ENCODE measurements around the gene NOS3.
A peak's percentile ranks its signal among the peaks of the same experiment; 100 is the strongest.

Gene NOS3

DNA sequence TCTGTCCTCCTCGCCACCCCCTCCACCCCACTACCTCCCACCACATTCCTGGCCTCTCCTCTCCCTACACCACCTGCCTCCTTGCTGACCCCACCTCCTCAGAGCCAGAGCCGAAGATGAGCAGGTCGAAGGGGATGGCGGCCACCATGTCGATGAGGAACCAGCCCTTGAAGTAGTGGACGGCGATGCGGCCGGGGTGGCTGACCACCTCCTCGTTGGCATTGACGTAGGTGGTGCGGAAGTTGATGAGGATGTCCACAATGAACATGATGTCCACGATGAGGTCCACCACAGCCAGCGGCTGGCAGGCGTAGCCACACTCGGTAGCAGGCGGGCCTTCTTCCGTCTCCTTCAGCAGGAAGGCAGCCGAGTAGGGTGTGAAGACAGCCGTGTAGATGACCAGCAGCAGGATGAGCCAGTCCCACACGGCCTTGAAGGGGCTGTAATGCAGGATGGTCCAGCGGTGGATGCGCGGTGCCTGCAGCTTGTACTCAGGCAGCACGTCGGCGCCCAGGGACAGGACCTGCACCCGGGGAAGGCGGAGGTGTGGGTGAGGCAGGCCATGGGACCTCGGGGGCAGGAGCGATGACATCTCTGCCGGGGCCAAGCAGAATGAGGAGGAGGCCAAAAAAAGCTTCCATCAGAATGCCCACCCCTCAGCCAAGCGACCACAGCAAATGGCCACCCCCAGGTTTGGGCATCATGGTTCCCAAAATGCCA, 38.3 kb upstream of the NOS3 start:
- DNase-seq: no peak

DNA sequence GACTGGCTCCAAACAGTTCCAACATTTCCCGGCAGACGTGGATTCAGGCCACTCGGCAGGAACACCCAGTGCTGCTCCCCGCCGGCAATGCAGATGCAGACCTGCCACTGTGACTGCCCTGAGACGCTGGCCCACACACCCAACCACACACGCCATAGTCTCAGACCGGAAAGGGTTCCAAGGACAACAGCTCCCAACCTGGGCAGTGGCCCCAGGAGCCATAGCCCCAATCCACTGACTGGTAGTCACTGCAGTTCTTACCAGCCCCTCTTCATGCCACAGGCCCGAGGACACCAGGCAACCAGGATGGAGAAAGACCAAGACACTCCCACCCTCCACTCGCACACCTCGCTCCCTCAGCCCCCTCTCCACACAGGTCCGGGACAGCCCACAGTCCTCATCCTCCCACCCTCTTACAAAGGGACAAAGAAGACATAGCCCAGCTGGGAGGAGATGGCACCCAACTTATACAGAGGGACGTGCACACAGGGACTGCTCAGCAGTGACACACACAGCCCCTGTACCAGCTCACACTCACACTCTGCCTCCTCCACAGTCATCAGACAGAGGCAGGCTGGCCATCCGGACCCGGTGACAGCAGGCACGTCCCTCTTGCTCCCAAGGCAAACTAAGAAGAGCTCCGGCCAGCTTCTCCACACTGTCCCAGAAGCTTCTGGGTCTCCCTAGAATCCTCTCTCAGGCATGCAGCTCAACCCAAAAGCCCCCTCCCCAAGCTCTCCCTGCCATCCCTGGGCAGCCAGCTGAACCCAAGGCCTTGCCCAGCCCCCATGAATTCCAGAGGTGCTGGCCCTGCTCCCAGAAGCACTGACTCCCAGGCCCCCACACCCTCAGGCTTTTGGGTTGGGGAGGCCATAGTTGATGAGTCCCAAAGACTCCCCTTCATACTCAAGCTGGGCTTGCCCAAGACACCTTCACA, 37.5 kb upstream of the NOS3 start:
- no peak for DNase-seq

DNA sequence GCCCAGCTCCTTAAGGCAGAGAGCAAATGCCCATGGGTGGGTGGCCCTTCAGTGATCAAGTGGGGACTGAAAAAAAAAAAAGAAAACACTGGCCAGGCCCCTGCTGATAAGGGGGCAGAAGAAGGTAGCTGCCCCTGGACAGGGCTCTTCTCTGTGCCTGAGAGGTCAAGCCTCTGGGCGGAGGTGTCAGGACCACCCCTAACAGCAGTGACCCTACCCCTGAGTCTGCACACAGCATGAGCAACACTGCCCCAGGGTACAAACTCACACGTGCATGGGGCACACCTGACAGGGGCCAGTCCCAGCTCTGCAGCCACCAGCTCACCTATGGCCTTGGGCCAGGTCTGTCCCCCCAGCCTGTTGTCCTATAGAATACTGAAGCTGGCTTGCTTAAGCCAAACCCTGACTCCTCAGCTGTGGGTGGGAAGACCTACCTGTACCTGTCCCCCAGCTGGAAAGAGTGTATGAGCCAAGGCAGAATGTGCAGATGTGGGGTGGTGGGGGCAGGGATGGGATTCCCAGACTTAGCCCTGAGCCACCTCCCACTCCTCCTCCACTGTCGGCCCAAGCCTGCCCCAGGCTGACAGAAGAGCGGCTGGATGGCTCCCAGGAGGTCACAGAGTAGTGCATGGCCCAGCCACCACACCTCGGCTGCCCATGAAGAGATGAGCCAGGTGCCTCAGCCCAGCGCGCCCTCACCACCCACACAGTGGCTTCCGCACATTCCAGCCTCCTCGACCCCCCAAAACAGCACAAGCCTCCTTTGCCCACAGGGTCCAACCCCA, 36.4 kb upstream of the NOS3 start:
- DNase-seq: no peak

DNA sequence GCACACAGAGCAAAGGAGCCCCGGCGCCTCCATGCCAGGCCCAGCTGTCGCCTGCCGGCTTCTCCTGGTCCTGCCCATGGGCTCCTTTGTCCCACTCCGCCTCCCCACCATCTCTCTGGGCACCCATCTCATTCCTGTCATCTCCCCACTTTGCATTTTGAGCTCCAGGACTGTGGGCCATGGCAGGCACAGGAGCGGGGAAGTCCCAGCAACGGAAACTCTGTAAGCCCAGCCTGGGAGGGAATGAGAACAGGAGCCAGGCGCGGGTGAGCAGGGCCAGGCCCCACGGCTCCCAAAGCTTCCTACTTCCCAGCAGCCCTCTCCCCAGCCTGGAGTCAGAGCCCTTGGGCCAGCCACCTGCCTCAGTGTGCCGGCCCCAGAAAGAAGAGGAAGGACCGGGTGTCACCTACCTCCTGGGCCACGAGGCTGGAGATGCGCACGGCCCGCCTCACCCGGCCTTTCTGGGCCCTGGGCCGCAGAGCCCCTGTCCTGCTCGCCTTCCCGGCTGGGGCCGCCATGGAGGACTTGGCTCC, 35.8 kb upstream of the NOS3 start:
- DNase-seq: no peak

DNA sequence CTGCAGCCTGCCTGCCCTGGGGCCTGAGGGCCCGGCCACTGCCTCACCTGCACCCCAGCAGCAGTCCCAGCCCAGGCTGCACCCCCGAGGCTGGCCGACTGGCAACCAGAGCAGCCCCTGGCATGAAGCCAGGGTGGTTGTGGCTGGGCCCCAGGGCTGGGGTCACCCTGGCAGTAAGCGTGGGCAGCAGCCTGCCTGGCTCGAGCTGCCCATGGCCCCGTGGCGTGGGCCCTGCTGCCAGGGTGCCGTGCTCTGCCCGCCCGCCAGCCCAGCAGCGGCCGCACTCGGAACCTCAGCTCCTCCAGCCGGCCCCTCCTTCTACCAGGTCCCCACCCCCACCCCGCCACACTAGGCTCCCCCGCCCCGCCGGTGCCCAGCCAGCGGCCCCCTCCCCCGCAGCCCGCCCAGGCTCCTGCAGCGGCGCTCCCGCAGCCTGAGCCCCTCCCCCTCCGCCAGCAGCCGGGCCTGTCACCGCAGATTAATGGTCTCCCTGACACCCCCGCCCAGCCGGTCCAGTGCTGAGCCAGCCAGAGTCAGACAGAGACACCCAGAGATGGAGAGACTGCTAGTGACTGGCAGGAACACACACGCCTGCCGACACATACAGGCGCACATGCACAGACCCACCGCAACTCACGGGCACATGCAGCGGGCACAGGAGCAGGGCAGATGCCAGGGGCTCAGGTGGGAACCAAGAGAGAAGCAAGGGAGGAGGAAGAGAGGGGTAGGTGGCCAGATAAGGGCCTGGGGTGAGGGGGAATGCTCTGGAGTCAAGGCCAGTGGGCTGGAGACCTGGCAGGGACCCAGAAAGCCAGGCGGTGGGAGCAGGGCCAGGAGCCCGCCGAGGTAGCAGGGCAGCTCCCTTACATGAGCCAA, 35.1 kb upstream of the NOS3 start:
- DNase-seq: peak; percentile 88

DNA sequence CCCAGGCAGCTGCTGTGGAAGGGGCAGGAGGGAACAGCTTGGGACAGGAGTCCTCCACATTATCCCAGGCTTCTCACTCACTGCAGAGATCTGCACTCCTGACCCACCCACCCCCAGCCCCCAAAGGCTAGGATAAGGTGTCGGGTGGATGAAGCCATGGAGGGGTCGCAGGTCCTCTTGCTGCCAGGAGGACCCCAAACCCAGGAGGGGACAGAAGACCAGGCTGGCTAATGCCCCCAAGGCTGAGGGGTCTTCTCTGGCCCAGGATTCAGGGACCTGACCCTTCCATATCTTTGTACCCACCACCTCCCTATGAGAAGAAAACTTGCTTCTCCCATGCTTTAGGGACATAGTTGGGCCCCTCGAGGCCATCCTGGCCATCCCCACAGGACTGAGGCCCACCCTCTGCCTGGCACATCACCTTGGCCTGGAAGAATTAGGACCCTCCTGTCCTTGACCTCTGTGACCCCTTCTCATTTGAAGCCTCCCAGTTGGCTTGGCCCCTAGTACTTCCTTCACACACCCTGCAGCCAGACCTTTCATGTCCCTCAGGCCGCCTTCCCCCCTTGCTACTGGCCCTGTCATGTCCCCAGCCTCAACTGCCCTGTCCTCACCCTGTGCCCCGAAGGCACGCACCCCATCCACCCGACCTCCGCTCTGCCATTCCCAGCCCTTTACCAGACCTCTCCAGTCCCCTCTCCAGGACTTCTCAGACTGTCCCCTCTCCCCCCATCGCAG, 34.3 kb upstream of the NOS3 start:
- no peak for DNase-seq

DNA sequence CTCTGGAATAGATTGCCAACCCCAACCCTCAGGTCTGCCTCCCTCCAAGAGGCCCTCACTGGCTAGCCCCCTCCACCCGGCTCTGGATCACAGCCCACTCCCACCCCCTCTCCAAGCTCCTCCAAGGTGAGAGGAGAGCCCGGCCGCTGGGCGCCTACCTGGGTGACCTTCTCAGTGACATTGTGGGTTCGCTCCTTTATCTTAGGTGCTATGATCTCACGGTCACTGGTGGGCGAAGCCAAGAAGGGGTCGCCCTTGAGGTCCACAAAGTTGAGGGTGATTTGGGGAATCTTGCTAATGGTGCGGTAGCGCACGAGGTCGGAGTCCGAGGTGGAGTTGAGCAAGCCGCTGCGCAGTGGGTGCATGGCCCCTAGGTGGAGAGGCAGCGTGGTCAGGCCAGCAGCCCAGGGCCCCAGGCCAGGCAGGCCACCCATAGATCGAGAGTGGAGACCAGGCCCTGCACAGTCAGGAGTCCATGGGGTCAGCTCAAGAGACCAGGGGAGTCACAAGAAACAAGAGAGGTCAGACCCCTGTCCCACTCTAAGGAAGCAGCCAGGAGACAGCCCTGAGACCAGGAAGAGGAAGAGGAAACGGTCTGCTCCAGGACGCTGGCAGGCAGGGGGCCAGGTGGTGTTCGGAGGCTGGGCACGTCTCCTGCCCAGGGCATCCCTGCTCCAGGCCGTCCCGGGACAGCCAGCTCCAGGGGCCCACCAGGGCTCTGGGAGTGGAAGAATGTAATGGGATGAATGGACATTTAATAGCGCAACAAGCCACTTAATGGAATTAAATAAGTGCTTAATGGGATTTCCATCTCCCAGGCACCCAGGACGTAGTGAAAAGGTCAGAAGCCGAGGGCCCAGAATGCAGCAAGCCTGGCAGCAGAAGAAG, 33.4 kb upstream of the NOS3 start:
- DNase-seq: no peak

DNA sequence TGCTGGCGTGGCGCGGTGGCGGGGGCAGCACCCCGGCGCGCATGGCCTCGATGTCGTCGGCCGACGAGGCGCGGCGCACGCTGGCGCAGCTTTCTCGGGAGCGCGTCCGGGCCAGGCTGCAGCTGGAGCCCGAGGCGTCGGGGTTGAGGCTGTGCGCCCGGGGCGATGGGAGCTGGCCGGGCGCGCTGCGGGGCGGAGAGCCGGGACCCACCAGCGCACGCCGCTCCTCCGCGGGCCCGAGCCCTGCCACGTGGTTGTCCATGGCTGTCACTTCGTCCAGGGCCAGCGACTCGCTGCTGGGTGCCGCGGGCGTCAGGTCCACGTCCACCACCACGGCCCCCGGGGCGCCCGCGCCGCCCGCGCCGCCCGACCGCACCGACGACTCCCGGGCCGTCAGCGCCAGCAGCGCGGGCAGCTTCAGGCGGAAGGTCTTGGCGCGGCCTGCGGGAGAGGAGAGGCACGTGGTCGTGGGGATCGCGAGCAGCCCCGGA, 32.7 kb upstream of the NOS3 start:
- DNase-seq: no peak

DNA sequence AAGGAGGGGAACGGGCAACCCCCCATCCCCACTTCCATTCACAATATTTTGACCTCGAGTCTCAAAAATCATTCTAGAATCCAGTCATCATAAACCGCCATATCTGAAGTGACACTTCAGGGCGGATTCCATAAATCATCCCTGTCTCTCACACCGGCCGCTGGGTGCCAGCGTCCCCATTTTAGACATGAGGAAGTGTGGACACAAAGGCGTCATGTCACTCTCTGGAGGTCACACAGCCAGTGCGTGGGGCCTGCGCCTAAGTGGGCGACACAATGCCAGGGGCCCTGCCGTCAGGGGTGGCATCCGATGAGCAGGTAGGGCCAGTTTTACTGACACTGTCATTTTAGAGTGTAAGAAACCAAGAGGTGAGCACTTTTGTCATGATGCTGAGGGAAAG, 32.2 kb upstream of the NOS3 start:
- no peak for DNase-seq

DNA sequence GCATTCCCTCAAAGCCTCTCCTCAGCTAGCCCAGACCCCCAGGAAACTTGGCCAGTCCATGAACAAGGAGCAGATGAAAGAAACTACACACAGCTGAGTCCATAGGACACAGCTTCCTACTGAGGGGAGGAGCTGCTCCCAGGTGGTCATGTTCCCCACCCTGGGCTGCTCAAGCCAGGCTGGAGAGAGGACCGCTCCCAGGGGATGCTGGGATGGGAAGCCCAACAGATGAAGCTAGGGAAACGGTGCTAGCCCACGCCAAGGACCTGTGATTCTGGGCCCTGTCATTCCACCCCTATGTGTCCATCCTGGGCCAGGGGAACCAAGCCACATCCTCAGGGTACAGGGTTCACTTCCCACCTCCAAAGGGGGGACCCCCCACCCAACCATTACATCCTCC, 31.7 kb upstream of the NOS3 start:
- no peak for DNase-seq

DNA sequence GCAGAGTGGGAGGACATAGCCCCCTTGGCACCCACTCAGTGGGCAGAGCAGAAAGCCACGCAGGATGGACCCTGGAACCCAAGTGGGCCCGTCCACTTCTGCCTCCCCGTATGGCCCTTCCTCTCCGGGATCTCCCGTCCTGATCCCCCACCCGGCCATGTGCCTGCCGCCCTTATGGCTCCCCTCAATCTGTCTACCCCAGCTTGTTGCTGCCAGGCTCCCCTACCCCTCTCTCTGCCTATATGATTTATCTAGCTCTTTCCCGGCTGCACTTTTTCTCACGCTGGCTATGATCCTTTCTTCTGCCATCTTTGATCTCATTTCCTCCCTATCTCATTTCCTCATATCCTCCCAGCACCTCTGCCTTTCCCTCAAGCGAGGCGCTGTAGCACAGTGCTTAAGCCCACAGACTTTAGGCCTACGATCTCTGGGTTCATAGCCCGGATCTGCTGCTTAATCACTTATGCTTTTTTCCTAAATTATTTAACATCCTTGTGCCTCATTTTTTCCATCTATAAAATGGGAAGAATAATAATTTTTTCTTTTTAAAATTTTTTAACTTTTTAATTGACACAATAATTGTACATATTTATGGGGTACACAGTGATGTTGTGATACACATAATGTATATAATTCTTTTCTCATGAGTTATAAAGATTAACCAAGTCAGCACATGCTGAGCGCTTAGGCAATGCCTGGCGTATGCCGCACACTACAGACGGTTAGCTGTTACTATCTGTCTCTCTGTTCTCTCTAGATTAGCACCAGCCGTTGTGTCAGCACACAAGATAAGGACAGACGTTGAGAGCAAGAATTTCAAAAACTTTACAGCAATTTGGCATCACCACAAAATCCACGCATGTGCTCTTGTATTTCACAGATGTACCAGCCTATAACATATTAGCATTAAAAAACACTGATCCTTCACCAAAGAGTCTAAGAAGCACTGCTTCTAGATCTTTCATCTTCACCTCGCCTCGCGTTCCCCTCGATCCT, 30.8 kb upstream of the NOS3 start:
- no peak for DNase-seq

DNA sequence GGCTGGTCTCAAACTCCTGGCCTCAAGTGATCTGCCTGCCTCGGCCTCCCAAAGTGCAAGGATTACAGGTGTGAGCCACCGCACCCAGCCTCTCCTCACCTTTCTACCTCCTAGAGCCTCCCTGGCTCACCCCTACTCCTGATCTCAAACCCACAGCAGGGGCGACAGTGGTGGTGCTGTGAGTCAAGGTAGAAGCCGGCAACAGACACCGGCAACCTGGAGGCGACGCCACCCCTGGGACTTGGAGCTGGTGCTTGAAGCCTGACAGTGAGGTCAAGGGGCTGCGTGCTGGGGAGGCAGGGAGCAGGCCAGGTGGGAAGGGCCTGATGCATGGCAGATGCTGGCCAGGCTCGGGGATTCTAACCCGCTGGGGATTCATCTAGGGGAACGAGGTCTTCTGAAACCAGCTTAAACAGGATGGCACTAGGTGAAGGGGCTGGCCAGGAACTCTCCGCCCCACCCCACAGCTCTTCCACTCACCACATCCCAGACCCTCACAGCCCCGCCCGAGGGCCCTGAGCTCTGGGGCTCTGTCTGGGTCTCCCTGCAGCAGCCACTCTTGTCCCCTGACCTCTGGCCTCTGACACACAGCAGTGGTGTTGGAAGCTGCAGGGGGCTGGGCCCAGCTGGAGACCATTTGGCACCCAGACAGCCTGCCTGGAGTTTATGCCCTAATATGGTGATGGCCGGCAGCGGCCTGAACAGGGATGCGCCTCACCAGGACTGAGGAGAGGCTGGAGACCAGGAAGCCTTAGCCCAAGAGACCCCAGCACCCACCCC, 29.1 kb upstream of the NOS3 start:
- DNase-seq: no peak

DNA sequence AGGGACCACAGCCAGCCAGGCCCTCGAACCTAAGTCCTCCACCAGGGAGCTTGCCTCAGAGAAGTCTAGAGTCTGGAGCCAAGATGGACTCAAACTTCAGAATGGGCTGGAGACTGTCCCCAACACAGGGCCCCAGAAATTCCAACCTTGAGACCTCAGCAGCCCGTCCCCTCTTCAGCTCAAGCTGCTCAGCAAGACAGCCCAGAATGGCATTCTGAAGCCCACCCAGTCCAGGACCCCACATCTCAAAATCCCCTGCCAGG, 28.6 kb upstream of the NOS3 start:
- no peak for DNase-seq

DNA sequence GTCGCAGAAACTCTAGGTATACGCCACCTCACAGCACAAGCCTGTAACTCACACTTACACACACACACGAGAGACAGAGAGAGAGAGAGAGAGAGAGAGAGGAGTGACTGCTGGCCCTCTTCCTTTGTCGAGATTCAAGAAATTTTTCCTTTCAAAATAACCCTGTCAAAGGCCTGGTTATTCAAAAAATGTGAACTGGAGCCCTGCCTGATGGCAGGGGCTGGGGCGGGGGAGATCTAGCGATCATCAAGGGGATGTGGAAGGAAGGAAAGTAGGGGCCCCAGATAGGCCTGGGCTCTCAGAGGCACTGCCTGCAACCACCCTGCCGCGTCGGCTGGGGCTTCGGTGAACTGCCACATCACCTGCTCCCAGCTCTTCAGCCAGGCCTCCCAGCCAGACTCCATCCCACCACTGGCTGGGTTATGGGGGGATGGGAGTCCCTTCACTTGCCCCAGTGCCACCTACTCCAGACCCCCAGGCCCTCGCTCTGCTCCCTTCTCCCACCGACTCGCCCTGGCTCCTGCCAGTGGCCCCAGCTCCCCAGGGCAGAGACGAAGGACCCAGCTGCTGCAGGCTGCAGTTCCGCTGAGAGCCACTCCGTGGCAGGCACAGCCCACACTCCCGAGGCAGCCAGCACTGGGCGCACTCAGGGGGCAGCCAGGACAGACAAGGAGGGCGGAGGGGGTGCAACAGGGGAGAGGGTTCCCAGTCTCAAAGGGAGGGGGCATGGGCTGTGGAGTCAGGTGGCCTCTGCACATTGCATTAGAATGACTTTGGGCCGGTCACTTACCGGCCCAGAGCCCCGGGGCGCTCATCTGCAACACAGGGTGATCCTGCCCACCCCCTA, 28.0 kb upstream of the NOS3 start:
- DNase-seq: peak; percentile 74

DNA sequence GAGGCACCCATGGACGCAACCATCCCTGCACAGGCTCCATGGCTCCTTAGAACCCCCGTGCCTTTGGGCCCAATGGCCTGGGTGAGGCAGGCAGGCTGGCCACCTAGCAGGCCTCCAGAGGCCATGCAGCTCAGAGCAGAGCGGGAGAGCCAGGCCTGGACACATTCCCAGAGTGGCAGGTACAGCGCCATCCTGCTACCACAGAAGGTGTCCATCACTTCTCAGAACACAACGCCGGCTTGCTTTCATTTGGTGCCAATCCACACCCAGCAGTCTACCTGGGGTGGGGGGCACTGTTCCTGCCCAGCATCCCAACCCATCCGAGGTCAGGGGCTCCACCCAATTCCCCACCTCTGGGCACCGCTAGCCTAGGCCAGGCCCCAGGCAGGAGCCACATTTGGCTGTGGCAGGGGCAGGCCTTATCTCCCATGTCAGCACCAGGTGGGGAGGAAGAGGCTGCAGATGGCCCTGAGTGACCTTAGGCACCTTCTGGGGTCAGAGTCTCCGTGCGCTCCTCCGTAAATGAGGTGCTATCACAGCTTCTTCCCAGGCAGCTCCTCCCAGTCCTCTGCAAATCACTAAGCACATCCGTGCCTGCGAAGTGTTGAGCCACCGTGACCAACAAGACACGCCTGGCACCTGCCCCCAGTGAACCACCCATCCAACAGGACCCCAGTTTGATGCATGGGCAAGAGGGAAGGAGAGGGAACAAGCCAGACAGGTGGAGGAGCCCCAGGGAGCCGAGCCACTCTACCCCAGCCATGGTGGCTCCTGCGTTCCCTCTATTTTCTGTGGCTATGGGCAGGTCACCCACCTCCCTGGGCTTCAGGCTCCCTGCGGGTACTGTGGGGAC, 26.9 kb upstream of the NOS3 start:
- peak; percentile 64 for DNase-seq

DNA sequence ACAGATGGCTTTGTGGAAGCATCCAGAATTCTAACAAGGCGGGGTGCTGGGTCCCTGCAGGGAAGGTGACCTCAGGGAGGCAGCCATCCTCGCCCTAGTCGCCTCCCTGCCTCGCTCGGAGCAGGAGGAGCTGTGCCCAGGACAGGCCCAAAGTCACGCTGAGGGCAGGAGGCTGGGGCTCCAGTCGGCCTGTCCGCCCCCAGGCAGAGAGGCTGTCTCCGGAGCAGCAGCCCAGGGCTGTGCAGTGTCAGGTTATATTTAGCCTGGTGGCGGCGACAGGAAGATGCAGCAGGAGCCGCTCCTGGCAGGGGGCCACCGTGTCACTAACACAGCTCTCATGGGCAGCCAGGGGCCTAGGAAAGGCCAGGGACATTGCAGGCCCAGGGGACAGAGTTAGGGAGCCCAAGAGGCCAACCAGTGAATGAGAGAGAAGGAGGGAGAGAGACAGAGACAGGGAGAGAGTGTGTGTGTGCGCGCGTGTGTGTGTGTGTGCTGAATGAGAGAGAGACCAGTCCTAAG, 26.2 kb upstream of the NOS3 start:
- DNase-seq: peak; percentile 95
